CD14-positive monocyte (primary cell): ENCODE results near the gene XPO5. TPM values are rescaled to one million over a fixed set of nuclear protein-coding genes. Genes with fewer than 3 reads are reported as not detected.

ENCODE experiments used
- DNase-seq, 3 donors: peaks; one replicate each; pipeline ENCODE4 v3.0.0-alpha.2; 2011 to 2022
- H2AFZ ChIP-seq: 2 replicates; pipeline ENCODE4 v1.6.0; 2012; ENCODE audit warnings: mild to moderate bottlenecking, low read depth, low read length, inconsistent platforms; ENCODE audit not compliant: insufficient read depth, poor library complexity, severe bottlenecking
- H3K27ac ChIP-seq, 2 donors: 1 replicate in 1 of 2; 2 replicates in 1 of 2; pipeline ENCODE4 v1.5.1; 2012 to 2013; ENCODE audit warnings: low read length in 2 of 2, control low read depth in 1 of 2, inconsistent platforms in 1 of 2, low read depth in 1 of 2, mild to moderate bottlenecking in 1 of 2
- H3K27me3 ChIP-seq, 2 donors: one replicate each; pipeline versions ENCODE4 v1.6.0 to v1.6.1; 2011 to 2013; ENCODE audit warnings: low read length in 2 of 2; ENCODE audit not compliant: control insufficient read depth in 2 of 2, insufficient read depth in 2 of 2
- H3K36me3 ChIP-seq, 2 donors: replicated peaks in 1 of 2; 1 replicate in 1 of 2; 2 replicates in 1 of 2; pipeline versions ENCODE4 v1.5.1 to v1.6.1; 2012 to 2013; ENCODE audit warnings: low read length in 2 of 2, control low read depth in 1 of 2, inconsistent platforms in 1 of 2, mild to moderate bottlenecking in 1 of 2; ENCODE audit not compliant: insufficient read depth in 2 of 2, control insufficient read depth in 1 of 2
- H3K4me1 ChIP-seq, 2 donors: 1 replicate in 1 of 2; 2 replicates in 1 of 2; pipeline versions ENCODE4 v1.5.1 to v1.6.1; 2012 to 2013; ENCODE audit warnings: low read length in 2 of 2, control low read depth in 1 of 2, inconsistent platforms in 1 of 2, mild to moderate bottlenecking in 1 of 2, moderate library complexity in 1 of 2; ENCODE audit not compliant: insufficient read depth in 2 of 2, control insufficient read depth in 1 of 2
- H3K4me2 ChIP-seq: replicated peaks from 2 replicates; pipeline ENCODE3; 2012; ENCODE audit warnings: low read length, moderate library complexity, mild to moderate bottlenecking; ENCODE audit not compliant: poor library complexity, severe bottlenecking; ENCODE audit errors: extremely low read depth
- H3K4me3 ChIP-seq, 3 experiments: fragments of 200-600 bp in 1 of 3; sonication (generic) in 1 of 3; replicated peaks in 1 of 3; 1 replicate in 2 of 3; 2 replicates in 1 of 3; pipeline ENCODE4 v1.5.1; 2011 to 2013; ENCODE audit warnings: low read length in 3 of 3, mild to moderate bottlenecking in 3 of 3, control low read depth in 2 of 3, low read depth in 2 of 3, inconsistent platforms in 1 of 3, moderate library complexity in 1 of 3
- H3K79me2 ChIP-seq: 2 replicates; pipeline ENCODE4 v1.6.0; 2012; ENCODE audit warnings: mild to moderate bottlenecking, control low read depth, inconsistent platforms, low read length, moderate library complexity; ENCODE audit not compliant: insufficient read depth
- H3K9ac ChIP-seq: 2 replicates; pipeline ENCODE4 v1.6.0; 2017; ENCODE audit warnings: low read length, mild to moderate bottlenecking; ENCODE audit not compliant: insufficient read depth, poor library complexity, severe bottlenecking
- H3K9me3 ChIP-seq, 2 donors: replicated peaks in 1 of 2; 1 replicate in 1 of 2; 2 replicates in 1 of 2; pipeline versions ENCODE4 v1.5.1 to v1.6.1; 2012 to 2013; ENCODE audit warnings: low read length in 2 of 2, control low read depth in 1 of 2; ENCODE audit not compliant: control insufficient read depth in 1 of 2, insufficient read depth in 1 of 2
- H4K20me1 ChIP-seq: 2 replicates; pipeline ENCODE4 v1.6.0; 2012; ENCODE audit warnings: mild to moderate bottlenecking, low read length, control low read depth, moderate library complexity; ENCODE audit not compliant: insufficient read depth
- H3K27ac Mint-ChIP-seq, 7 donors: one replicate each; pipeline ENCODE4 v1.8.0; 2020; ENCODE audit warnings: mild to moderate bottlenecking in 7 of 7, mixed read lengths in 7 of 7, moderate library complexity in 6 of 7, inconsistent platforms in 2 of 7
- H3K27me3 Mint-ChIP-seq, 3 donors: one replicate each; pipeline ENCODE4 v1.8.0; 2021 to 2022; ENCODE audit warnings: low read depth in 3 of 3, mild to moderate bottlenecking in 3 of 3, mixed read lengths in 3 of 3, moderate library complexity in 3 of 3, inconsistent platforms in 1 of 3
- H3K36me3 Mint-ChIP-seq, 2 donors: one replicate each; pipeline ENCODE4 v1.8.0; 2020; ENCODE audit warnings: mixed read lengths in 2 of 2, inconsistent platforms in 1 of 2, mild to moderate bottlenecking in 1 of 2
- H3K4me1 Mint-ChIP-seq: one replicate; pipeline ENCODE4 v1.8.0; 2020; ENCODE audit warnings: mild to moderate bottlenecking, mixed read lengths
- H3K4me3 Mint-ChIP-seq, 2 donors: one replicate each; pipeline ENCODE4 v1.8.0; 2020; ENCODE audit warnings: mild to moderate bottlenecking in 2 of 2, mixed read lengths in 2 of 2, moderate library complexity in 1 of 2
- H3K9me3 Mint-ChIP-seq, 7 donors: one replicate each; pipeline ENCODE4 v1.8.0; 2020 to 2022; ENCODE audit warnings: mixed read lengths in 7 of 7, mild to moderate bottlenecking in 6 of 7, moderate library complexity in 6 of 7, inconsistent platforms in 2 of 7
- WGBS: methylation state at CpG from one replicate; pipeline ENCODE4 v1.1.5; 2013; ENCODE audit warnings: missing lambda C conversion rate; ENCODE audit not compliant: insufficient coverage; 5-methylcytosine and 5-hydroxymethylcytosine counted together
- intact Hi-C, 2 donors: fragments of 100-400 bp; cut with micrococcal nuclease; formaldehyde crosslinking; loops; one replicate each; pipeline versions ENCODE4 v1.15.0 to v1.15.1; 2023
- polyA plus RNA-seq, 3 donors: library from polyadenylated mRNA; depleted of rRNA in 1 of 3; unstranded in 2 of 3; stranded (reverse) in 1 of 3; fragments of 300-500 nt in 2 of 3; fragments of >200 nt in 1 of 3; fragmentation: Illumina TruSeq in 2 of 3; gene quantifications; 1 replicate in 2 of 3; 2 replicates in 1 of 3; pipeline ENCODE4 v1.2.3, GENCODE V29; 2012 to 2021
- TF ChIP-seq, protein P1 (sequence below): fragments of 200-600 bp; IDR thresholded peaks from one replicate; pipeline ENCODE4 v1.8.0; 2022; ENCODE audit warnings: antibody characterized with exemption, mild to moderate bottlenecking

The XPO5 gene
- polyA plus RNA-seq, 3 donors = 8.0 to 17.5 (median 13.8) TPM

DNA sequence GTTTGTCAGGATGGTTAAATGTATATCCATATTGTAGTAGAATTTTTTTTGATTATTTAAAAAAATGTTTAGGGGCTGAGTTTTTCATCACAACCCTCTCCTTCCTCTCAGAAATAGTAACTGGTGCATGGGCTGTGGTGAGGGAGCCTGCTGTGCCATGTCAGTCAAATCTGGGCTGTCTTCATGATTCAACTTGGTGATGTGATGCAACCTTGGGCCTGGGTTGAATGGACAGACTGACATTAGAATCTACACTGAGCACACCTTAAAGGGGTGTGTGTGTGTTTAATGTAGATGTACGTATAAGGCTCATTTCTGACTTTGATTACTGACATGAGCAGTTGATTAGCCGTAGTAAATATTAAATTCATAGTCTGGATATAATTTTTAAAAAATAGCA lies 94.8 kb downstream of the XPO5 start:
- WGBS = no CpG with 5 or more reads among the region's 2 CpGs
- Histone ChIP-seq H3K4me2 (no peak overlapping the region), H3K4me3 (no peak overlapping the region), H3K79me2 (peaks cover 72% of the 10 kb centered on the region), H3K9ac (no peak overlapping the region), H3K27ac (no peak overlapping the region), H3K36me3 (peaks cover 0 to 10% of the 10 kb centered on the region in 2 donors), H2AFZ (no peak overlapping the region), H4K20me1 (peaks cover 16% of the 10 kb centered on the region), H3K4me1 (peaks cover 14 to 18% of the 10 kb centered on the region in 2 donors), H3K27me3 (no peaks in the 10 kb centered on the region), H3K9me3 (no peaks in the 10 kb centered on the region)
- peak in 1 of 3 donors; percentile 35 for DNase-seq
- Mint-ChIP-seq H3K27ac (peak overlapping the region in 6 of 7 donors; percentile 6 to 66 (median 34)), H3K27me3 (peaks cover 0 to 1% (median 0%) of the 10 kb centered on the region in 3 donors), H3K9me3 (no peaks in the 10 kb centered on the region), H3K4me3 (no peak overlapping the region), H3K36me3 (peaks cover 21 to 26% of the 10 kb centered on the region in 2 donors), H3K4me1 (peaks cover 25% of the 10 kb centered on the region)
- intact Hi-C loops = no loop called here
- TF ChIP-seq, protein P1, sequence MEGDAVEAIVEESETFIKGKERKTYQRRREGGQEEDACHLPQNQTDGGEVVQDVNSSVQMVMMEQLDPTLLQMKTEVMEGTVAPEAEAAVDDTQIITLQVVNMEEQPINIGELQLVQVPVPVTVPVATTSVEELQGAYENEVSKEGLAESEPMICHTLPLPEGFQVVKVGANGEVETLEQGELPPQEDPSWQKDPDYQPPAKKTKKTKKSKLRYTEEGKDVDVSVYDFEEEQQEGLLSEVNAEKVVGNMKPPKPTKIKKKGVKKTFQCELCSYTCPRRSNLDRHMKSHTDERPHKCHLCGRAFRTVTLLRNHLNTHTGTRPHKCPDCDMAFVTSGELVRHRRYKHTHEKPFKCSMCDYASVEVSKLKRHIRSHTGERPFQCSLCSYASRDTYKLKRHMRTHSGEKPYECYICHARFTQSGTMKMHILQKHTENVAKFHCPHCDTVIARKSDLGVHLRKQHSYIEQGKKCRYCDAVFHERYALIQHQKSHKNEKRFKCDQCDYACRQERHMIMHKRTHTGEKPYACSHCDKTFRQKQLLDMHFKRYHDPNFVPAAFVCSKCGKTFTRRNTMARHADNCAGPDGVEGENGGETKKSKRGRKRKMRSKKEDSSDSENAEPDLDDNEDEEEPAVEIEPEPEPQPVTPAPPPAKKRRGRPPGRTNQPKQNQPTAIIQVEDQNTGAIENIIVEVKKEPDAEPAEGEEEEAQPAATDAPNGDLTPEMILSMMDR = no peak

DNA sequence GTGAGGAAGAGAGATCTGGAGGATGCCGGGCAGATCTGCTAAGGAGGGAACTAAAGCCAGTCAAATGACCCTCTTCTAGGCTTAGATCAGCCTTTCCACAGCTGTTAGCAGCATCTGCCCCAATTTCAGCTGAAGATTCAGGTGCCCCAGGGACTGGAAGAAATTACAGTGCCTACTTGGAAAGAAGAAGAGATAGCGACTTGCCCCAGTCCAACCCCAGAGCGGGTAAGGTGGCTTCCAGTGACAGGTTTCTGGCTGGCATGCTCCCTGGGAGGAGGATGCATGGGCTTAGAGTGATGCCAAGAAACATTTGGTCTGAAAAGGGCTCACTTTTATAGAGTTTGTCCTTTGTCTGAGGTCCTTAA lies 97.8 kb downstream of the XPO5 start:
- H3K27me3 Mint-ChIP-seq = peaks cover 0 to 1% (median 1%) of the 10 kb centered on the region in 3 donors
- peak overlapping the region; percentile 95 for H3K9ac ChIP-seq
- peak overlapping the region; percentile 88 to 93 for H3K4me3 Mint-ChIP-seq
- TF ChIP-seq, protein P1 = no peak
- no peaks in the 10 kb centered on the region for H3K36me3 ChIP-seq
- H3K4me1 Mint-ChIP-seq = peaks cover 25% of the 10 kb centered on the region
- peak overlapping the region; percentile 92 to 99 (median 97) for H3K27ac Mint-ChIP-seq
- peaks cover 54% of the 10 kb centered on the region for H3K79me2 ChIP-seq
- no peaks in the 10 kb centered on the region for H3K9me3 Mint-ChIP-seq
- no peaks in the 10 kb centered on the region for H3K9me3 ChIP-seq
- H3K4me3 ChIP-seq = peak overlapping the region; percentile 60 to 82 (median 69)
- intact Hi-C loops = no loop called here
- H3K27me3 ChIP-seq = no peaks in the 10 kb centered on the region
- WGBS = no CpG with 5 or more reads among the region's 3 CpGs
- H3K4me1 ChIP-seq = peaks cover 14 to 18% of the 10 kb centered on the region in 2 donors
- H3K4me2 ChIP-seq = peak overlapping the region; percentile 80
- H3K36me3 Mint-ChIP-seq = peaks cover 9 to 13% of the 10 kb centered on the region in 2 donors
- H4K20me1 ChIP-seq = peaks cover under 1% of the 10 kb centered on the region
- peak overlapping the region; percentile 82 for H2AFZ ChIP-seq
- H3K27ac ChIP-seq = peak overlapping the region; percentile 62 to 96
- no peak for DNase-seq
